ENCODE data around the gene CCKAR.

The CCKAR gene

GRCh38 chr4:26491449-26492170 is 1.3 kb upstream of the CCKAR start:
- no peak for DNase-seq (ENCODE audit: low read depth in 3 of 3)

- no peak for DNase-seq (ENCODE audit: low read depth in 3 of 3)
Measured at GRCh38 chr4:26490960-26491284, 638 bp upstream of the CCKAR start.

GRCh38 chr4:26489101-26489985 is 941 bp downstream of the CCKAR start:
- no peak for DNase-seq (ENCODE audit: low read depth in 3 of 3)

GRCh38 chr4:26485684-26486083 is 4.6 kb downstream of the CCKAR start:
- no peak for DNase-seq (ENCODE audit: low read depth in 3 of 3)

- DNase-seq (ENCODE audit: low read depth in 3 of 3), result no peak
Measured at GRCh38 chr4:26484516-26484915, 5.8 kb downstream of the CCKAR start.

- DNase-seq (ENCODE audit: low read depth in 3 of 3), result no peak
Measured at GRCh38 chr4:26484032-26484515, 6.2 kb downstream of the CCKAR start.

GRCh38 chr4:26482508-26483462 is 7.5 kb downstream of the CCKAR start:
- DNase-seq (ENCODE audit: low read depth in 3 of 3), result no peak

- no peak for DNase-seq (ENCODE audit: low read depth in 3 of 3)
Measured at GRCh38 chr4:26478330-26478729, 12.0 kb downstream of the CCKAR start.

GRCh38 chr4:26476545-26476944 is 13.7 kb downstream of the CCKAR start:
- DNase-seq (ENCODE audit: low read depth in 3 of 3), result no peak

GRCh38 chr4:26475716-26476115 is 14.6 kb downstream of the CCKAR start:
- DNase-seq (ENCODE audit: low read depth in 3 of 3), result no peak

GRCh38 chr4:26474551-26474950 is 15.7 kb downstream of the CCKAR start:
- no peak for DNase-seq (ENCODE audit: low read depth in 3 of 3)

GRCh38 chr4:26473893-26474292 is 16.4 kb downstream of the CCKAR start:
- DNase-seq (ENCODE audit: low read depth in 3 of 3), result no peak

GRCh38 chr4:26471890-26472289 is 18.4 kb downstream of the CCKAR start:
- no peak for DNase-seq (ENCODE audit: low read depth in 3 of 3)

GRCh38 chr4:26468977-26469376 is 21.3 kb downstream of the CCKAR start:
- DNase-seq (ENCODE audit: low read depth in 3 of 3), result no peak

- DNase-seq (ENCODE audit: low read depth in 3 of 3), result no peak
Measured at GRCh38 chr4:26468283-26468949, 21.9 kb downstream of the CCKAR start.

GRCh38 chr4:26467724-26468123 is 22.6 kb downstream of the CCKAR start:
- DNase-seq (ENCODE audit: low read depth in 3 of 3), result no peak

- no peak for DNase-seq (ENCODE audit: low read depth in 3 of 3)
Measured at GRCh38 chr4:26466578-26467270, 23.6 kb downstream of the CCKAR start.

GRCh38 chr4:26464420-26465095 is 25.7 kb downstream of the CCKAR start:
- DNase-seq (ENCODE audit: low read depth in 3 of 3), result no peak

- DNase-seq (ENCODE audit: low read depth in 3 of 3), result no peak
Measured at GRCh38 chr4:26463386-26463785, 26.9 kb downstream of the CCKAR start.

- DNase-seq (ENCODE audit: low read depth in 3 of 3), result no peak
Measured at GRCh38 chr4:26462874-26463273, 27.4 kb downstream of the CCKAR start.

Measured in stimulated activated CD4-positive, alpha-beta T cell treated with anti-CD3 and anti-CD28 coated beads, TNF-alpha, amount 100 ng/mL, for 4 hours (primary cell).